PC-9 (cell line): ENCODE data around the gene DSCAML1. TPM values are rescaled to one million over a fixed set of nuclear protein-coding genes. Genes with fewer than 3 reads are reported as not detected.

Experiments
- BruUV-seq: library from RNA; stranded (reverse); fragments of 400-500 nt; replicated peaks from 2 replicates; lab custom pipeline; 2021; lab: Mats Ljungman, UMichigan
- CTCF ChIA-PET: fragments of 300-600 bp; sonication (Branson Sonifier 250); formaldehyde crosslinking; loops from one replicate; lab custom pipeline; 2022; ENCODE audit warnings: antibody characterized with exemption; lab: Charles Lee
- POLR2A ChIA-PET: fragments of 300-600 bp; sonication (Branson Sonifier 250); formaldehyde crosslinking; loops from one replicate; lab custom pipeline; 2022; ENCODE audit warnings: antibody characterized with exemption; ENCODE audit not compliant: unreplicated experiment; lab: Charles Lee
- DNase-seq, 2 experiments: peaks; one replicate each; pipeline versions ENCODE4 v3.0.0 to v3.0.0-alpha.2; 2015 to 2022; ENCODE audit warnings: mixed read lengths in 1 of 2
- H2AFZ ChIP-seq: fragments of 200-600 bp; sonication (generic); 2 replicates; pipeline ENCODE4 v1.8.1; 2017; ENCODE audit warnings: antibody characterized with exemption
- H3F3A ChIP-seq: fragments of 200-600 bp; sonication (generic); 2 replicates; pipeline ENCODE4 v1.8.1; 2017; ENCODE audit warnings: antibody characterized with exemption, mild to moderate bottlenecking, low read depth; ENCODE audit not compliant: insufficient read depth
- H3K27ac ChIP-seq: fragments of 200-600 bp; sonication (generic); 2 replicates; pipeline ENCODE4 v1.6.1; 2016; ENCODE audit warnings: mixed run types
- H3K27me3 ChIP-seq: fragments of 200-600 bp; sonication (generic); 2 replicates; pipeline ENCODE4 v1.6.1; 2016; ENCODE audit warnings: low read depth, mixed run types; ENCODE audit not compliant: insufficient read depth
- H3K36me3 ChIP-seq: fragments of 200-600 bp; sonication (generic); 2 replicates; pipeline ENCODE4 v1.6.1; 2016; ENCODE audit warnings: low read depth, mixed run types
- H3K4me1 ChIP-seq: fragments of 200-600 bp; sonication (generic); replicated peaks from 2 replicates; pipeline ENCODE4 v1.6.1; 2016; ENCODE audit warnings: mixed run types; ENCODE audit not compliant: insufficient read depth
- H3K4me2 ChIP-seq: fragments of 200-600 bp; sonication (generic); 2 replicates; pipeline ENCODE4 v1.6.1; 2017; ENCODE audit warnings: mixed run types
- H3K4me3 ChIP-seq: fragments of 200-600 bp; sonication (generic); 2 replicates; pipeline ENCODE4 v1.6.1; 2016; ENCODE audit warnings: mixed run types
- H3K79me2 ChIP-seq: fragments of 200-600 bp; sonication (generic); 2 replicates; pipeline ENCODE4 v1.6.1; 2017; ENCODE audit warnings: low read depth, mixed run types
- H3K9me2 ChIP-seq: fragments of 200-600 bp; sonication (generic); 2 replicates; pipeline ENCODE4 v1.8.1; 2017; ENCODE audit warnings: mild to moderate bottlenecking; ENCODE audit not compliant: insufficient read depth
- H3K9me3 ChIP-seq: fragments of 200-600 bp; sonication (generic); 2 replicates; pipeline ENCODE4 v1.8.1; 2016; ENCODE audit warnings: low read depth; ENCODE audit not compliant: insufficient read depth
- H4K20me1 ChIP-seq: fragments of 200-600 bp; sonication (generic); 2 replicates; pipeline ENCODE4 v1.8.1; 2017; ENCODE audit not compliant: insufficient read depth
- EZH2 ChIP-seq: fragments of 200-600 bp; sonication (generic); IDR thresholded peaks from 2 replicates; pipeline ENCODE4 v1.8.0; 2017; ENCODE audit warnings: antibody characterized with exemption, low read depth
- intact Hi-C: fragments of 100-400 bp; cut with micrococcal nuclease; formaldehyde crosslinking; loops from one replicate; pipeline ENCODE4 v1.10.0; 2022; ENCODE audit not compliant: unreplicated experiment
- total RNA-seq: library from RNA; stranded (reverse); gene quantifications from 2 replicates; pipeline ENCODE4 v1.2.3, GENCODE V29; 2021
- TF ChIP-seq, protein P1 (sequence below): fragments of 200-600 bp; sonication (generic); conservative IDR thresholded peaks from 2 replicates; pipeline ENCODE4 v1.6.1; 2017; ENCODE audit warnings: mixed run types, antibody characterized with exemption, mild to moderate bottlenecking, moderate library complexity

DSCAML1 gene
- total RNA-seq, 1 experiment from 2014 or later = not detected

DNA sequence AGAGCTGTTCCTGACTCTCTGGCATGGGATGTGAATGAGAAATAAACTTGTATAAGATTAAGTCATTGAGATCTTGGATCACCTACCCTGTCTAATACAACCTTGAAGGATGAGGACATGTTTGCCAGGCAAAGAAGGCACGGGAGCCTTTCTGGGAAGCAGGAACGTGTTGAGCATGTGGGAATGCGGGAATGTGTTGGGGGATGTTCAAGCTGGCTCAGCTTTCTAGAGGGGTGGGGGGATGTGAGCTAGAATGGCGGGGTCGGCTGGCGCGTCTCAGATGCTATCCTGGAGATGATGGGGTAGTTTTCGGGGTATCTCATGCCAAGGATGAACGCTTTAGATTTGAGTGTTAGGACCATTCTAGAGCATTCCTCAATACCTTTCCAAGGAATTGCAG lies 227.1 kb downstream of the DSCAML1 start:
- ChIA-PET CTCF (no interaction called here), POLR2A (interaction anchor here (0.6 kb wide), 1 partner anchor 137 kb away, joined by 4 read pairs; no protein-coding TSS in a partner anchor)
- H3F3A ChIP-seq = no peaks in the 10 kb centered on the region
- H3K27me3 ChIP-seq = peaks cover 72% of the 10 kb centered on the region
- TF ChIP-seq, protein P1, sequence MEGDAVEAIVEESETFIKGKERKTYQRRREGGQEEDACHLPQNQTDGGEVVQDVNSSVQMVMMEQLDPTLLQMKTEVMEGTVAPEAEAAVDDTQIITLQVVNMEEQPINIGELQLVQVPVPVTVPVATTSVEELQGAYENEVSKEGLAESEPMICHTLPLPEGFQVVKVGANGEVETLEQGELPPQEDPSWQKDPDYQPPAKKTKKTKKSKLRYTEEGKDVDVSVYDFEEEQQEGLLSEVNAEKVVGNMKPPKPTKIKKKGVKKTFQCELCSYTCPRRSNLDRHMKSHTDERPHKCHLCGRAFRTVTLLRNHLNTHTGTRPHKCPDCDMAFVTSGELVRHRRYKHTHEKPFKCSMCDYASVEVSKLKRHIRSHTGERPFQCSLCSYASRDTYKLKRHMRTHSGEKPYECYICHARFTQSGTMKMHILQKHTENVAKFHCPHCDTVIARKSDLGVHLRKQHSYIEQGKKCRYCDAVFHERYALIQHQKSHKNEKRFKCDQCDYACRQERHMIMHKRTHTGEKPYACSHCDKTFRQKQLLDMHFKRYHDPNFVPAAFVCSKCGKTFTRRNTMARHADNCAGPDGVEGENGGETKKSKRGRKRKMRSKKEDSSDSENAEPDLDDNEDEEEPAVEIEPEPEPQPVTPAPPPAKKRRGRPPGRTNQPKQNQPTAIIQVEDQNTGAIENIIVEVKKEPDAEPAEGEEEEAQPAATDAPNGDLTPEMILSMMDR = no peak
- TF ChIP-seq EZH2 = no peak
- H3K36me3 ChIP-seq = no peaks in the 10 kb centered on the region
- H3K4me2 ChIP-seq = no peak overlapping the region
- no peak overlapping the region for H3K27ac ChIP-seq
- intact Hi-C loops = no loop called here
- H3K79me2 ChIP-seq = no peaks in the 10 kb centered on the region
- H3K9me3 ChIP-seq = no peaks in the 10 kb centered on the region
- H2AFZ ChIP-seq = no peak overlapping the region
- no peak overlapping the region for H3K4me3 ChIP-seq
- DNase-seq = no peak
- no peaks in the 10 kb centered on the region; the same call in 1 of the 2 replicates for H4K20me1 ChIP-seq
- BruUV-seq = no TSS peak
- H3K4me1 ChIP-seq = no peaks in the 10 kb centered on the region
- no peaks in the 10 kb centered on the region for H3K9me2 ChIP-seq

- no peaks in the 10 kb centered on the region for H3K4me1 ChIP-seq
- no peak overlapping the region for H3K27ac ChIP-seq
- no peak overlapping the region for H2AFZ ChIP-seq
- H4K20me1 ChIP-seq = no peaks in the 10 kb centered on the region
- H3K27me3 ChIP-seq = peaks cover 72% of the 10 kb centered on the region
- no peaks in the 10 kb centered on the region for H3K36me3 ChIP-seq
- intact Hi-C loops = no loop called here
- TF ChIP-seq, protein P1 = no peak
- TF ChIP-seq EZH2 = no peak
- no TSS peak for BruUV-seq
- no peaks in the 10 kb centered on the region for H3F3A ChIP-seq
- no peak for DNase-seq
- no peak overlapping the region for H3K4me2 ChIP-seq
- no peaks in the 10 kb centered on the region for H3K9me2 ChIP-seq
- CTCF ChIA-PET = no interaction called here
- no peaks in the 10 kb centered on the region for H3K79me2 ChIP-seq
- H3K4me3 ChIP-seq = no peak overlapping the region
- POLR2A ChIA-PET = no interaction called here
- H3K9me3 ChIP-seq = no peaks in the 10 kb centered on the region
Measured at GRCh38 chr11:117565709-117566108, 231.3 kb downstream of the DSCAML1 start.

DNA sequence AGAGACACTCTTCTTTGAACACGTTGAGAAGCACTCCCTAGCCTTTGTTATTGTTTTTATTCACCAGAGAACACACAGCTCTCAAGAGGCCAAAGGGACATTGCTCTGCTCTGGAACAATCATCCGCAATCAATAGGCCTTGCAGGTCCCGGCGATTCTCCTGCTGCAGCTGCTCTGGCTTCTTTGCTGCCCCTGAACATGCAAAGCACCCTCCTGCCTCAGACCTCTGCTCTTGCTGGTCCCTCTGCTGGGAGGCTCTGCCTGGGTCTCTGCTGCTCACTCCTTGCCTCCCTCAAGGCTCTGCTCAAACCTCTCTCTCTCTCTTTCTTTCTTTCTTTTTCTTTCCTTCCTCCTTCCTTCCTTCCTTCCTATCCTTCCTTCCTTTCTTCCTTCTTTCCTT lies 232.7 kb downstream of the DSCAML1 start:
- Histone ChIP-seq H3K4me2 (no peak overlapping the region), H3K27ac (no peak overlapping the region), H3K79me2 (no peaks in the 10 kb centered on the region), H3F3A (no peaks in the 10 kb centered on the region), H4K20me1 (no peaks in the 10 kb centered on the region), H3K9me3 (no peaks in the 10 kb centered on the region), H2AFZ (no peak overlapping the region), H3K36me3 (no peaks in the 10 kb centered on the region), H3K4me1 (no peaks in the 10 kb centered on the region), H3K4me3 (no peak overlapping the region), H3K27me3 (peaks cover 72% of the 10 kb centered on the region), H3K9me2 (no peaks in the 10 kb centered on the region)
- intact Hi-C loops = no loop called here
- ChIA-PET POLR2A (no interaction called here), CTCF (no interaction called here)
- BruUV-seq = no TSS peak
- no peak for DNase-seq
- TF ChIP-seq, protein P1 = no peak
